CD4-positive, alpha-beta T cell treated with Interleukin-12 subunit alpha and Interleukin-12 subunit beta, for 1 hour (primary cell): ENCODE measurements around the gene EAF2.
"Not testable (repeated sequence)": the region's sequence is repeated elsewhere in the genome, so short reads cannot be mapped to it uniquely, and the experiment has no call there.

Experiments
- DNase-seq: peaks from one replicate; pipeline ENCODE4 v3.0.0-alpha.2; 2020

EAF2 gene

DNA sequence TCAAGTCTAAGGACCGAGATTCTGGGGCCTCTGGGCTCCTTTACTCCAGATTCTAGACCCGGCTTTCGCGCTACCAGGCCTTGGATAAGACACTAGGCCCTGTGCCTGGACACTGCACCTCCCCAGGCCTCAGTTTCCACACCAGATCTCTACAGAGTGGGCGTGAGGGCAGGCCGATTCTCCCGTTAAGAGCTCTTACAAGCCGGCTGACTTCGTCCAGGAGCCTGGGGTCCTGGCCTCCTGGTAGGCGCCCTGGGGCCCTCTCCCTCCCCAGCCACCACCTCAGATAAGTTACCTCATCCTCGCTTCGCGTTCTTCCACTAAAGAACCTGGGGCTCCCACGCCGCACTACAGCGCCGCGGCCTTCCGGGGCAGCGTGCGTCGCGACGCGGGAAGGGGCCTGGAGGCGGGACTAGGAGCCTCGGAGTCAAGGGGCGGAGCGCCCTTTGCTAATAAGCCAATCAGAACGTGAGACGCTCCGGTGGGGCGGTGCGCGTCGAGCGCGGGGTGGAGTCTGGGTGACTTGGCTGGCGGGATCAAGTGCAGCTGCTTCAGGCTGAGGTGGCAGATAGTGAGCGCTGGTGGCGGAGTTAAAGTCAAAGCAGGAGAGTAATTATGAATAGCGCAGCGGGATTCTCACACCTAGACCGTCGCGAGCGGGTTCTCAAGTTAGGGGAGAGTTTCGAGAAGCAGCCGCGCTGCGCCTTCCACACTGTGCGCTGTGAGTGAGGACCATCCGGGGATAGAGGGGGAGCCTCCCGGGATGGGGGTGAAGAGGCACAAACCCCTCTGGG is at the start of gene EAF2, which contains the start of gene IQCB1:
EAF2 (plus strand) TSS at position 539 of the 794 bp plus-strand sequence; CDS start at position 616, 77 bp downstream.
IQCB1 (minus strand) TSS at position 390 of the 794 bp plus-strand sequence. CDS start 6,100 bp downstream, outside the sequence.
- peak; percentile 98 for DNase-seq

DNA sequence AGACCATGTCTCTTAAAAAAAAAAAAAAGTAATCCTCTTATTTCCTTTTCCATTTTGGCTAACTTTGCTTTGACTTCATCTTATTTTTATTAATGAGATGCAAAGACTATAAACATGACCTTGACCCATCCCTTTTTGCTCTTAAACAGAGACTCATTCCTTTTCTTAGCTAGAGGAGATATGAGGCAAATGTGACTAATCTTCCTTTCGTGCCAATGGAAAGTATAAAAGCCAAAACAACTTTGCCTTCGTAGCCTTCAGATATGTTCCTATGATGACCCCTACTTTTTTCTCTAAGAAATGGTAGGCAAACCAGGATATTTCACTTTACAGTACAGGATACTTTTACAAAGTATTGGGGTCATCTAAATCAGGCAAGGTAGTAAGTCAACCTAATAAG is 48.5 kb upstream of the EAF2 start:
- DNase-seq = no peak

DNA sequence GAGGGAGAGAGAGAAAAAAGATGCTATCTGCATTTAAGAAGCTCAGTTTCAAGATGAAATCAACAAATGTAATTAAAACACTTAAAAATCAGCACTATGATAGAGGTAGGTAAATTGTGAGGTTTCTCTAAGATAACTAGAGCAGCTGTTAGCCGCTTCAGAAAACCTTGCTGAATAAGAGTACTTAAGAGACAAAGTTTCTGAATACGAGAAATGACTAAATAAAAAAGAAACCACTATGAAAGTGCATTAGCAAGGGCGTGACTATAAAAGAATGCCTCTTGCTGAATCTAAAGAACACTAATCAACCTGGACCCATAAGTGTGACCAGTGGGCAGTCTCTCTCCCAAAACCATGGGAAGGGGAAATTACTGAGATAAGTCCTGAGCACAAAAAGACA is 41.9 kb upstream of the EAF2 start:
- DNase-seq = no peak

DNA sequence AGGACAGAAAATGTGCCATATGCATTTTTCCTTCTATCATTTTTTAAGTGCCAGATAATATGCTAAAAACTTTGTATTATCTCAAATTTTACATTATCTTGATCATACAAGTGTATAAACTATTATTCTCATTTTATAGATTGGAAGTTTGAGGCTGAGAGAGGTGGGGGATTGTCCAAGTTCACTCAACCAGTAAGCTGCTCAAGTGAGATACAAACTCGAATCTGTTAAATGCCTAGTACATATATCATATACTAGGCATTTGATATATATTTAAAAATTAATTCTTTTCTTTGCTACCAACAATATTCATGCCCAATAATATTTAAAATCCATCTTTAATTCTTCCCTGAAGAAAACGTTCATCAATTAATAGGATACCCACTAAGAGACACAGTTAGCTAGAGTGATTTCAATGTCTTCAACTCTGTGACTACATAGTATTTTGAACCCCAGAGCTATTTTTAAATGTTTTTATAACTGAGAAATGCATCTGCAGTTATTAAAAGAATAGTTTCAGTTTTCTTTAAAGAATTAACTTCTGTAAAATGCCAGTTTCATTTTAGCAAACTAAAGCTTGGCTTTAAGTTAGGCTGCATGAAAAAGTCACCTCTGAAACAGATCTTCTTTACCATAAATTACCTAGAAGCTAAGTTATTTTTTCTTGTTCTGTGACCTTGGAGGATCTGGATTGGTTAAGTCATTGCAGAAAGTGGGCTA is 40.6 kb upstream of the EAF2 start:
- no peak for DNase-seq

DNA sequence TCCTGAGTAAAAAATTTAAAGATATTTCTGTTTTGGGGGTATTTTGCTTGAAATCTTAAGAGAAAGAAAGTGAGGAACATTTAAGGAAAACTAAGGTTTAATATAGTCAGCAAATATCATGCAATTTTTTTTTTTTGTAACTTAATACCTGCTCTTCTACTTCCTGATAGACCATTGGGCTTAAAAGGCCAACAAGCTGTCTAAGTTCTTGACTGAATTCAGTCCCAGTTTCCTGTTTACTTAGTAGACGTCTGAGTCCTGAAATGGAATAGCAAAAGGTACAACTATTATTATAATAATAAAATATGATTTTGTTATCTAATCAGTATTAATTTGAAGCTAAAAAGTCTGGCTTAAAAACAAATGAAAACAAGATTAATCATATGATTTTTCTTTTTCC is 38.0 kb upstream of the EAF2 start:
- no peak for DNase-seq

DNA sequence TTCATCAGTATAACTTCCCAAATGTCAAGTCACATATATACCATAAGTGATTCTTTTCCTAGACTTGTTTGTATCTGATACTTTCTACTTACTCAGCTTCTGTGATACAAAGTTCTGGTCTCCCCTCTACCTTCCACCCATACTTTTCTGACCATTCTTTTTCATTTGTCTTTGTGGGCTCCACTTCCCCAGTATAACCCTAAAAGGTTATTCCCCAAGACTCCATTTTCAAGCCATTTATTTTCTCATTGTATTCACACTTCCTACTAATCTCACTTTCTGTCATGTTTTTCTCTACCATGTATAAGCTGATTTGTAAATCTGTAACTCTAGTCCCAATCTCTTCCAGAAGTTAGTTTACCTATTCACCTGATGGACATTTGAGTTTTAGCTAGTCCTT is 34.1 kb upstream of the EAF2 start:
- DNase-seq = no peak

DNA sequence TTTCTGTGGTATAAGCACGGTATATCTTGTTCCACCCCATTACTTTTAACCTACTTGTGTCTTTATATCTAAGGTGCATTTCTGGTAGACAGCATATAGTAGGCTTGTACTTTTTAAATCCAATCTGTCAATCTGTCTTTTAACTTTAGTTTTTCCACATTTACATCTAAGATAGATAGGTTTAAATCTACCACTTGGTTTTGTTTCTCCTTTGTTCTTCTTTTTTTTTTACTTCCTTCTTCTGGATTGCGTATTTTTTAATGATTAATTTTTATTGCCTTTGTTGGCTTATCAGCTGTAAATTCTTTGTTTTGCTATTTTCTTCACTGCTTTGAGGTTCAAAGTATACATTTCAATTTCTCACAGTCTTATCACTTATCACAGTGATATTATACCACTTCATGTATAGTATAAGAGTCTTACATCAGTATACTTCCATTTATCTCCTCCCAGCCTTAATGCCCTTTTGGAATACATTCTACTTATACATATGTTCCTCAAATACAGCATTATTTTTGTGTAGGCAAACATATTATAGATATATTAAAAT is 31.2 kb upstream of the EAF2 start:
- DNase-seq = no peak

DNA sequence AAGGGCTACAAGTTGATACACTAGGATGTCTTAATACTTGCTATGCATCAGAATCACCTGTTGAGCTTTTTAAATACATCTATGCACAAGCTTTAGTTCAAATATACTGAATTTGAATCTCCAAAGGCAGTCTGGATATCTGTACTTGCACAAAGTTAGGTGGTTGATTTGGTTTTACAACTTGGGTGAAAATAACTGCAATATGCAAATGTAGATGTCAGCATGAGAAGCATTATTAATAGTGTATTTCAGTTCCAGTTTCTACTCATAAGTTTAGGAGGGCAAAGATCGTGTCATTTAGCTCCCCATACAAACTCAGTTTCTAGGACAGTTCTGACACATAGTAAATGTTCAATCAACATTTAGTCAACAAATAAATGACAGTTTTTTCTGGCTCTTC is 25.8 kb upstream of the EAF2 start:
- no peak for DNase-seq

DNA sequence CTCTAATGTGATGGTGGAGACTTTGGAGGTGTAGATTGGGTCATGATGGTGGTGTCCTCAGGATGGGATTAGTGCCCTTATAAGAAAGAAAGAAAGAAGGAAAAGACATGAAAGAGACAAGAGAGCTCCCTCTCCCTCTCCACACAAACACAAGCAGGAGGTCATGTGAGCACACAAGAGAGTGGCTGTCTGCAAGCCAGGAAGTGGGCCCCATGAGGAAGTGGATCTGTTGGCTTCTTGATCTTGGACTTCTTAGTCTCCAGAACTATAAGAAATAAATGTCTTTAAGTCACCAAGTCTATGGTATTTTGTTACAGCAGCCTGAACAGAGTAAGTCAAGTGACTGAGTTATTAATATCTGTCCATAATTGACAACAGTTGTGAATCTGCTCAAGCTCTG is 17.3 kb upstream of the EAF2 start:
- no peak for DNase-seq

DNA sequence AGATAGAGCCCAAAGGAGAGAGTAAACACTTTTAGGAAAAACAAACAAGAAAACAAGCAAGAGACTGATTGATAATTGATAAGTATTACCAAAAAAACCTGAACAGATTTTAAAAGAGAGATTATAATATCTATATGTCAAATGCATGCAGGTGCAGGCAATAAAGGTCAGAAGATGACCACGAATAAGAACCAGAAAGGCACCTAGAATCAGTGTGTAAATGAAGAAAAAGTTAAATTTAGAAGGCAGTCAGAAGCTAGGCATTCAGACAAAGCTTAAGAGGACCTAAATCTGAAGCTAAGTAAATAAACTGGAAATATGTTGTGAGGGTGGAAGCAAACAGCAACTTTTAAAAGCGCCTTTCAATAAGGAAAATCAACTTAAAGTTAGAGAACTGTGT is 16.4 kb upstream of the EAF2 start:
- DNase-seq = no peak

DNA sequence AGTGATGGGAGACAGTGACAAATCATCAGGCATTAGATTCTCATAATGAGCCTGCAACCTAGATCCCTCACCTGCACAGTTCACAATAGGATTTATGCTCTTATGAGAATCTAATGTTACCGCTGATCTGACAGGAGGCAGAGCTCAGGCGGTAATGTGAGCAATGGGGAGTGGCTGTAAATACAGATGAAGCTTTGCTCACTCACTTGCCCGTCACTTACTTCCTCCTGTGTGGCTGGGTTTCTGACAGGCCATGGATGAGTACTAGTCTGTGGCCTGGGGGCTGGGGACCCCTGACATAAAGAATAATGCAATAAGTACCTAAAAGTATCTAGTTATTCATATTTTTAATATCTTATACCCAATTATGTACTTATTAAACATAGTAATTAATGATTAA is 15.8 kb upstream of the EAF2 start:
- no peak for DNase-seq

DNA sequence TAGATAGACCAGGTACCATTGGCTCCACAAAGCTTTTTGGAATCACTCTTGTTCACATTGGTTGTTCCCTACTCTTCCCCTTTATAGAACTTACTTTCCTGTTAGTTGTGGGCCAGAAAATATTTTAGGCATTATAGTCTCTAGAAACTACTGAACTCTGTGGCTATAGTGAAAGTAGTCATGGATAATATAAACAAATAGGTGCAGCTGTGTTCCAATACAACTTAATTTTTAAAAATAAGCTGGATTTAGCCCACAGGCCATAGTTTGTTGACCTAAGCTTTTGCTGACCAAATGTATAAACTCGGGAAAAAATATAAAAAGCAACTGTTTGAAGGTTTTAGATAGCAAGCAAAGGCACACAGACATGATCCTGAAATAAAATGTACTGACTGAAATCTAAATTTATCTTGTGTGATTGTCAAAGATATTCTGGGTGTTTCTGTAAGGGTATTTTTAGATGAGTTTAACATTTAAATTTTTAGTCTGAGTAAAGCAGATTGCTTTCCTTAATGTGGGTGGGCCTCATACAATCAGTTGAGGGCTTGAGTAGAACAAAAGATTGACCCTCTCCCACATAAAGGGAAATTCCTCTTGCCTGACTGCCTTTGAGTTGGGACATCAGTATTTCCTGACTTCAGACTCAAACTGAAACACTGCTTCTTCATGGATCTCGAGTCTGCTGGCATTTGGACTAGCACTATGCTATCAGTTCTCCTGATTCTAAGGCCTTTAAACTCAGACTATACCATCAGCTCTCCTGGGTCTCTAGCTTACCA is 13.4 kb upstream of the EAF2 start:
- DNase-seq = no peak

DNA sequence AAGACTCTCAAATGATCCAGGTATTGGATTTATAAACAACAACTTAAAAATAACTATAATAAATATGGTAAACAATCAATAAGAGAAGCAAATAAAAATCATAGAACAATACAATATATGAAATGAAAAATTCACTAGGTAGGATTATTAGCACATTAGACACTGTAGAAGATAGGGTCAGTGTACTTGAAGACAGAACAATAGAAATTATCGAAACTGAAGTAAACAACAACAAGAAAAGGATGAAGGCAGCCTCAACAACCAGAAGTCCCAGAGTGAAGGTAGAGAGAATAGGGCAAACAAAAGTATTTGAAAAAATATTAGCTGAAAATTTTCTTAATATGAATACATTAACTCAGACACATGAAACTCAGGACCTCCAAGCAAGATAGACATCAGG is 12.0 kb upstream of the EAF2 start:
- DNase-seq = no peak

DNA sequence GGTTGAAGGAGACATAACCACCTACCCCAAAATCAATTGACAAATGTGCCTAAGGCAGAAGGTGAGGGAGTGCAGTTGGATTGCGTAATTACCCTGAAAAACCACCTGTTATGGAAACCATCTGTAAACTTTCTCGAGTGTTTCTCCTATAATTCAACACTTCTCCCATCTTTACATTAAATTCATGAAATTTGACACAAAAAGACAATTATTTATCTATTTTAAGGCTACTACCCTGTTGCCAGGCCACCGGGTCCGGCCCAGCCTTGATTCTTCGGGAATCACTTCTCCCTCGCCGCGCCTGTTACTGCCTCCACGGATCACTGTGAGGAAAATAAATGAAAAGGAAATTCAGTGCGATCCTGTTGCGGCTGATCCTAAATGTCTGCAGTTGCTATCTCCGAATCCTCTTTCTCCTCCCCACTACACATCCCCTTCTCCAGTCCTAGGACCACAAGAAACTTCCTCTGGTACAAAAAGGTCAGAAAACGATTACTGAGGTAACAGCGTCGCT is 795 bp upstream of the EAF2 start:
- DNase-seq = peak; percentile 31

DNA sequence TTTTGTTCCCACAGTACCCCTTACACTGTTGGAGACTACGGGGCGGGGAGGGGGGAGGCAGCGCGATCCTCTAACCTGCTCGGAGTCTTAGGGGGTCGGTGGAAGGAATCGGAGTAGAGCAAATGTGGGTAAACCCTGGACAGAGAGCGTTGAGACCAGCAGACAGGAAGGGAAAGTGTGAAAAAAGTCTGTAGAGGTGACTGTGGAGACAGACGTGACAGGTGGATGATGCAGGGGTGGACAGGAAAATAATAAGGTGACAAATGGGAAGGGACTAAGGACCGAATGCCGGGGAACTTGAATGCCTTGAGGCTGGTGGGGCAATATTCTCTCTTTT is 424 bp downstream of the EAF2 start:
- DNase-seq = peak; percentile 38

DNA sequence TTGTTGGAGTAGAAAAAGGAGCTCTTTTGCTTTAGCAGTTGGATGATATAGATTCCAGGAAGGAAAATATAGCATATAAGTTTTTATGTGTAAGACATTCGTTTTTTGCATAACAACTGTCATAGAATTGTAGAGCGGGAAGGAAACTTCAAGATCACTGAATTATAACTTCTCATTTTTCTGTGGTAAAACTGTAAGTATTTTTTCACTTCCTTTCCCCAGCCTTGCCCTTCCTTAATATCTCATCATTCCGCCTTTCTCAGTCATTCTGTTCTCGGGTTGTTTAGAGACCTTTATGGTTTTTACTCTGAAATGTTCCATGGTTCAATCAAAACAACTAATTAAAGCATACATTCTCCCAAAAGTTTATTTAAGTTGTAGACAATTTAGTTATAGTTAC is 1.1 kb downstream of the EAF2 start:
- no peak for DNase-seq

DNA sequence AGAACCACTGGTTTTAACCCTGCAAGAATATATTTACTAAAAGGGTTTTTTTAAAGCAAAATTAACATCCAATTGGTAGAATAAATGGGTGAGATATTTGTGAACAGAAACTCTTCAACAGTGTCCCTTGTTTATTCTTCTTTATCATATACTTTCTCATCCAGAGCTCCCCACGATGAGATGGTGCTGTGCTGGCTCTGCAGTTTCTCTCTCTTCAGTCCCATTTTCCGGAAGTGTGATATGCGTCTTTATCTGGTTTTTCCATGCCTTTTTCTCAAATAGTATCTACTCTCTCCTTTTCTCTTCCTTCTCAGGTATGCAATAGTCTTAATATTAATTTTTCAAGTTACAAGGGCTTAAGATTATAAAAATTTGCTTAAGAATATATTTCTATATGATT is 1.5 kb downstream of the EAF2 start:
- no peak for DNase-seq

DNA sequence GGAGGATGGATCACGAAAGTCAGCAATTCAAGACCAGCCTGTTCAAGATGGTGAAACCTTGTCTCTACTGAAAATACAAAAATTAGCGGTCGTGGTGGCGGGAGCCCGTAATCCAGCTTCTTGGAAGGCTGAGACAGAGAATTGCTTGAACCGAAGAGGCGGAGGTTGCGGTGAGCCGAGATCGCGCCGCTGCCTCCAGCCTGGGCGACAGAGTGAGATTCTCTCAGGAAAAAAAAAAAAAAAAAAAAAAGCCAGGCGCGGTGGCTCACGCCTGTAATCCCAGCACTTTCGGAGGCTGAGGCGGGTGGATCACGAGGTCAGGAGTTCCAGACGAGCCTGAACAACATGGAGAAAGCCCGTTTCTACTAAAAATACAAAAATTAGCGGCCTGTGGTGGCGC is 5.0 kb downstream of the EAF2 start:
- DNase-seq = no peak

DNA sequence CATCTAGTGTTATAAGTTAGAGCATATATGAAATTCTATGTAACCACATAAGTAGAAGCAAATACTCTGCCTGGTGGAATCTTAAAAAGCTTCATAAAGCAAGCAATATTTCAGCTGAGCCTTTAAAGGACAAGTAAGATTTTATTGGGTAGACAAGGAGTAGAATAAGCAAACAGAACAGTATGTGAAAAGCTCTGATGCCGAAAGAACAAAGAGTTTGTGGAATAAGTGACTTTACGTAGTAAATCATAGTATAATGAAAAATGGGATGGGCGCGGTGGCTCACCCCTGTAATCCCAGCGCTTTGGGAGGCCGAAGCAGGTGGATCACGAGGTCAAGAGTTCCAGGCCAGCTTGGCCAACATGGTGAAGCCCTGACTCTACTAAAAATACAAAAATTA is 9.9 kb downstream of the EAF2 start:
- DNase-seq = no peak

DNA sequence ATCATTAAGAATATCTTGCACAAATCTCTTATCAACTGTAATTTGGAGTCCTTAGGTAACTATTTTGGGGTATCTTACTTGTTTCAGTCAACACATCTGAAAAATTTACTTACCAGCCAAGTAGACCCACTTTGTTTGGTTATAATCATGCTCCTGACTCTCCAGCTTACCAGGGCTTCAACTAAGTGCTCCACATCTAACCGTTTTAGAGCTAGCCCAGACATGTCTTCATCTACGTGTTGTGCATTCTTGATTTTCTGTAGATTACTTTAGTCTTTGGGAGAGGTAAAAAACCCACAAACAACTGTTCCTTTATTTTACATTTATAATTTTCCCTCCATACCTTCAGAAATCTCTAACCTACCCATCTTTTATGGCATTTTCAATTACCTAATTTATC is 17.2 kb downstream of the EAF2 start:
- no peak for DNase-seq

DNA sequence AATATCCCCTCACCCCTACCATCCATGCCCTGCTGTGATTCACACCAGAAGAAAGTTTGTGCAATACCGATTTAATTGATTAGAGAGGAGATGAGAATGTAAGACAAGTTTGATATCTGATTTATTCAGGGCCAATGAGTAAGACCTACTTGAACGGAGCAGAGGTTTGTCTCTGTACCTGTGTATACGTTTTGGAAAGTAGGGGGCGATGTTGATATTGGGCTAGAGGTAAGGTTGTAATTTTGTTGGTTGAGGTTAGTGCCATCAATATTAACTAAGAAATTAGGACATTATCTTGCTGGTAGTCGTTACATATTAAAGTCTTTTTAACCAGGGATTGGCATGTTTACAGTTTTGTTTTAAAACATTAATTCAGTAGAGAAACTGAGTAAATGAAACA is 20.5 kb downstream of the EAF2 start:
- DNase-seq = no peak

DNA sequence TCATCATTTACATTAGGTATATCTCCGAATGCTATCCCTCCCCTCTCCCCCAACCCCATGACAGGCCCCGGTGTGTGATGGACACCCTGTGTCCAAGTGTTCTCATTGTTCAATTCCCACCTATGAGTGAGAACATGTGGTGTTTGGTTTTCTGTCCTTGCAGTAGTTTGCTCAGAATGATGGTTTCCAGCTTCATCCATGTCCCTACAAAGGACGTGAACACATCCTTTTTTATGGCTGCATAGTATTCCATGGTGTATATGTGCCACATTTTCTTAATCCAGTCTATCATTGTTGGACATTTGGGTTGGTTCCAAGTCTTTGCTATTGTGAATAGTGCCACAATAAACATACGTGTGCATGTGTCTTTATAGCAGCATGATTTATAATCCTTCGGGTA is 22.8 kb downstream of the EAF2 start:
- DNase-seq = not testable (repeated sequence)

DNA sequence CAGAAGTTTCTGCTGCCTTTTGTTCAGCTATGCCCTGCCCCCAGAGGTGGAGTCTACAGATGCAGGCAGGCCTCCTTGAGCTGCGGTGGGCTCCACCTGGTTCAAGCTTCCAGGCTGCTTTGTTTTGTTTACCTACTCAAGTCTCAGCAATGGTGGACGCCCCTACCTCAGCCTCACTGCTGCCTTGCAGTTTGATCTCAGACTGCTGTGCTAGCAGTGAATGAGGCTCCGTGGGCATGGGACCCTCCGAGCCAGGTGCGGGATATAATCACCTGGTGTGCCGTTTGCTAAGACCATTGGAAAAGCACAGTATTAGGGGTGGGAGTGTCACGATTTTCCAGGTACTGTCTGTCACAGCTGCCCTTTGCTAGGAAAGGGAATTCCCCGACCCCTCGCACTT is 28.2 kb downstream of the EAF2 start:
- DNase-seq = not testable (repeated sequence)
